IPS-18c (cell line): ENCODE data around the gene EHMT1.

Experiments
- H3K4me3 ChIP-seq: 2 replicates; pipeline ENCODE4 v1.7.0; 2013; ENCODE audit warnings: low read depth, mild to moderate bottlenecking, low read length, moderate library complexity; ENCODE audit not compliant: insufficient read depth
- H3K9me3 ChIP-seq: one replicate; pipeline ENCODE4 v1.6.1; 2013; ENCODE audit warnings: mild to moderate bottlenecking, low read length, moderate library complexity; ENCODE audit not compliant: control insufficient read depth, insufficient read depth

The EHMT1 gene

DNA sequence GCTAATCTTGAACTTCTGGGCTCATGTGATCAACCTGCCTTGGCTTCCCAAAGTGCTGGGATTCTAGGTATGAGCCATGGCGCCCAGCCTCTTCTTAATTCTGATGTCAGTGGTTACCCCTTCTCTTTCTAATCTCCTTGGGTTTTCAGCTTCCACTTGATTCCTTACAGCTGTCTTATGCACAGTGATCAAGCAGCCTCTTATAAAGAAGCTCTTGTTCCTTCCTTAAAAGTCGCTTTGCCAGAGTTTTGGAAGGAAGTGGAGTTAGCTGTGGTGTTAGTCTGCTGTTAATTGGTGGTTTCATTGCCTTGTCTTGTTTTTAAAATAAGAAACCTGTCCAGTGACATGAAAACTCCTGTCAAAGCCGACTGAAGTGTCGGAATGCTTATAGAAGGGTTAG lies 130.7 kb downstream of the EHMT1 start:
- Histone ChIP-seq H3K9me3 (no peaks in the 10 kb centered on the region), H3K4me3 (no peak overlapping the region)

DNA sequence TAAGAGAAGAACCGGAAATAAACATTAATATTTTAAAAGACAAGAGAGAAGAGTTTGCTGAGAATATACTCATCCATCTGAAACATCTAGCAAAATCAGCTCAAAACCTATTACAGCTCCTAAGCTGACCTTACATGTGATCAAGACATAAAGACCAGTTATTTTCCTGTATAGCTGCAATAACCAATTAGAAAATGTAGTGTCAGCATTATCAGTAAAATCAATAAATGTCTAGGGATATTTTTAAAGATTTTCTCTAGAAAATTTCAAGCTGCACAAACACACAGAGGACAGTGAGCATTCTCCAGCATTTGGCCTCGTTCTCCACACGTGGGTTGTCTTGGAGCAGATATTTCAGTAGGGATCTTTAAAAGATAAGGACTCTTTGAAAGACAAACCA lies 131.2 kb downstream of the EHMT1 start:
- H3K4me3 ChIP-seq: no peak overlapping the region

DNA sequence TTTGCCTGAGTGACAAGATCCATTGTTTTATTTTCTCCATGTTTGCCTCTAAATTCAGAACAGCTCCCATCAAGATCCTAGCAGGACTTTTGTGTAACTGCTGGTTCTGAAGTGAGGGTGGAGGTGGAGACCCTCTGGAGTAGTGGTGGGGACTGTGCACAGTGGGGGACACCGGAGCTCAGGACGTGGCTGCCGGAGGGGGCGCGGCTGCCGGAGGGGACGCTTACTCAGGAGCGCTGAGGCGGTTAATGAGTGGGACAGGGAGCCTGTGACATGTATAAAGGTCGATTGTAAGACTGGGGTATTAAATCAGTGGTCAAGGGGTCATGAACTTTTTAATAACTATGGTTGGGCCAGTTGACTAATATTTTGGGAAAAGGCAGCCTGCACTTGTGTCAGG lies 131.8 kb downstream of the EHMT1 start:
- Histone ChIP-seq H3K4me3 (no peak overlapping the region), H3K9me3 (no peaks in the 10 kb centered on the region)

More for the DNA sequence above, 131.2 kb downstream of the EHMT1 start:
- no peaks in the 10 kb centered on the region for H3K9me3 ChIP-seq

DNA sequence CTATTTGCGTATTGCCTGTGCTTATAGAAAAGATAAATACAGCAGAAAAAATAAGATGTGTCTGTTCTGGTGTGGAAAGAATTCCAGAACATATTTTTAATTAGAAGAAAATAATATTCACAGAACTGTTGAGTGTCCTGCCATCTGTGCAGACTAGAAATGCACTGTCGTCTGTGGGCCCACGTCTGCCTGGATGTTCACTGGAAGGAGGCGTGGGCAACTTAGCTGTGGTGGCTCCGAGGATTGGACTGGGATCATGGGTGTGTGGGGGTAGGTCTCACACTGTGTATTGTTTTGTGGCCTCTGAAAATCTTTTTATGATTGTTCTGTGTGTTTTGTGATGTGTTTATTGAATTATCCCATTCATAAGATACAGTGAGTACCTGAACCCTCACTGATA lies 132.8 kb downstream of the EHMT1 start:
- H3K4me3 ChIP-seq: no peak overlapping the region

DNA sequence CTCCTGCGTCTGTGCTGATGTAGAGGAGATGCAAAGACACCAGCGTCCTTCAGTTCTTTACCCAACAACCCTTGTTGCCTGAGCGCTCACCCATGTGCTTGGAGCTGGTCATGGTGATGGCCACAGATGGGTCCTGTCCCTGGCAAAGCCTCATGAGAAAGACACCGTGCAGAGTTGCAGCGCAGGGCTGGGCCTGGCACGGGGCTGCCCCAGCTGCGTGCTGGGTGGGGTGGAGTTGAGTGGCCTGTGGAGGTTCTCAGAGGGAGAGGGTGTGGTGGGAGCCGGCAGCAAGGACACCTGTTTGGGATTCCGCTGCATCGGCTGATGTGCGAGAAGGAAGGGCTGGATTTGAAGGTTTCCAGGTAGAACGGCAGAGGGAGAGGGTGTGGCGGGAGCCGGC lies 133.6 kb downstream of the EHMT1 start:
- no peak overlapping the region for H3K4me3 ChIP-seq
- H3K9me3 ChIP-seq: no peaks in the 10 kb centered on the region

More for the DNA sequence above, 132.8 kb downstream of the EHMT1 start:
- no peaks in the 10 kb centered on the region for H3K9me3 ChIP-seq

DNA sequence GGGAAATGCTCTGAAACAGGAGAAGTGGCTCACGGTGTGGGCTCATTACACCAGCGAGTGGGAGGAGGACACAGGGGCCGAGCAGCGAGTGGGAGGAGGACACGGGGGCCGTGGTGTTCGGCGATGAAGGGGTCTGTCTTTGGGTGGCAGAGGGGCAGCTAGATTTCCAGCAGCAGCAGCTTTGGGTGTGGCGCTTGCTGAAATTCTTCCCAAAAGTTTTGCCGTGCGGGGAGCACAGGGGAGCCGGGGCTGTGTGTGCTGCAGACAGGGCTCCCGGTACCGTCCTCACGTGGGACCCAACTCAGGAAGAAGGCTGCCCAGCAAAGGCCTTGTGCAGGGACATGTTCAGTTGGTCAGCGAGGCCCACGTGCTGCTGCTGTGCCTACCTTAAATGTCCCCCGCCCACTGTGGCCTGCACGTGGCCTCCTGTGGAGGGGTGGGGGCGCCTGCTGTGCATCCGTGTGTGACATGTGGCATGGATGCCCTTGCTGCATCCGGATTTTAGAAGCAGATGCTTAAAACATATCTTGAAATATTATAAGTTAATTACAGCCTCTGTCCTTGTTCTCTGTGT lies 134.5 kb downstream of the EHMT1 start:
- Histone ChIP-seq H3K9me3 (no peaks in the 10 kb centered on the region), H3K4me3 (no peak overlapping the region)

DNA sequence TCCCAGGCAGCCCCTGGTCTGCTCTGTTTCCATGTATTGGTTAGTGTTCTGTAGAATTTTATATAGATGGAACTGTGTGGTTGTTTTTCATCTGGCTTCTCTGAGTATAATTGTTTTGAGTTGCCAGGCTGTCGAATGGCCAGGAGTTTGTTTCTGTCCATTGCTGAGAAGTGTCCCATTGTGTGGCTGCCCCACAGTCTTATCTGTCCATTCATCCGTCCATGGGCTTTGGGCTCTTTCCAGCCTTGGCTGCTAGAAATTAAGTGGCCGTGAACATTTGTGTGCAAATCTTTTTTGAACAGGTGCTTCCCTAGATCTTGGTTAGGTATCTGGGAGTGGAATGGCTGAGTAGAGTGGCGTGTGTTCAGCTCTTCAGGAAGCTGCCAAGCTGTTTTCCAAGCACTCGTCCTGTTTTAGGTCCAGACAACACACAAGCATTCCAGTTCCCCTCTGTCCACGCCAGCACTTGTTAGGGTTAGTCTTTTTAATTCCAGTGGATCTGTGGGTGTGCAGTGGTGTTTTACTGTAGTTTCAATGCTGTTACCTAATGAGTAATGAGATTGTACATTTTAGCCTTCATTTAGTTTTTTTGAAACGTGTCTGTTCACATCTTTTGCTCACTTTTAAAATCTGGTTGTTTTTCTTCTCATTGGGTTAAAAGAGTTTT lies 136.6 kb downstream of the EHMT1 start:
- Histone ChIP-seq H3K9me3 (no peaks in the 10 kb centered on the region), H3K4me3 (no peak overlapping the region)

DNA sequence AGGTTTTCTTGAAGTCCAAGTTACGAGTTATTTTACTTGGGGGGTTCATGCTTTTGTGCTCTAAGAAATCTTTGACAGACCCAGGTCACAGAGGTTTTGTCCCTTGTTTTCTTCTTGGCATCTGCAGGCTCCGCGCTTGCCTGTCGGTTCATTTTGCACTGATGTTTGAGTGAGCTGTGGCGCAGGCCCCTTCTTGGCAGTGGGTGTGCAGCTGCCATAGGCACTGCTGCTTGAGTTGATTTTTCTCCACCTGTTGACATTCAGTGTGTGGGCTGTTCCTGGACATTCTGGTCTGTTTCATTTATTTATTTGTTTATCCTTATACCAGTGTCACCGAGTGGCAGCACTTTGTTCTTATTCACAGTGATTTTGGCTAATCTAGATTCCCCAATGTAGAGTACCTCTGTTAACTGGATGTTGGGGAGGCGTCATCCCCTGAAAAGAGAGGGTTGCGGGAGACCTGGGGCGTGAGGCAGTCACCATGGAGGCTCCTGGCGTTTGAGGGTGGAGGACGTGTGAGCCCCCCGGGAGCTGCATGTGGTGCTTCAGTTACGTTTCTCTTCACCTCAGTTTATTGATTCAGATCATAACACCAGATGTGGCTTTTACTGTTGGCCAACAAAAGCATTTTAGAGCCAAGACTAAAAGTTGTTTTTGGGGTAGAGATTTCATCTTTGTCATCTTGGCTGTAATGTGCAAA lies 137.4 kb downstream of the EHMT1 start:
- no peak overlapping the region for H3K4me3 ChIP-seq
- H3K9me3 ChIP-seq: no peaks in the 10 kb centered on the region

DNA sequence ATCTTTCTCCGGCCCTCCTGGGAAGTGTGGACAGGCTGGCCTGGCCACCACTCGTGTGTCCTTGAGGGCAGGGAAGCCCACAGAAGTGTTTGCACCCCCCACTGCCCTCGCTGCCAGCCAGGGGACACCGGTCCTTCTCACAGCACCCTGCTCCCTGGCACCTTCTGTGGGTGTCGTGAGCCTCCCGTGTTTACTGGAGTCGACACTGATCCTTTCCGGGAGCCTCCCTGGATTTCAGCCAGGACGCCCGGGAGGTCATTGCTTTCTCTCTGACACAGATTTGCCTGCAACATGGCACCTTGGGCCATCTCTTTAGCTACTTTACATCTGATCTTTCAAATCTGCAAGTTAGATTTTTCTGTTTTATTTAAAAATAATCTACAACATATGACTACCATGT lies 138.3 kb downstream of the EHMT1 start:
- no peak overlapping the region for H3K4me3 ChIP-seq
- H3K9me3 ChIP-seq: no peaks in the 10 kb centered on the region

DNA sequence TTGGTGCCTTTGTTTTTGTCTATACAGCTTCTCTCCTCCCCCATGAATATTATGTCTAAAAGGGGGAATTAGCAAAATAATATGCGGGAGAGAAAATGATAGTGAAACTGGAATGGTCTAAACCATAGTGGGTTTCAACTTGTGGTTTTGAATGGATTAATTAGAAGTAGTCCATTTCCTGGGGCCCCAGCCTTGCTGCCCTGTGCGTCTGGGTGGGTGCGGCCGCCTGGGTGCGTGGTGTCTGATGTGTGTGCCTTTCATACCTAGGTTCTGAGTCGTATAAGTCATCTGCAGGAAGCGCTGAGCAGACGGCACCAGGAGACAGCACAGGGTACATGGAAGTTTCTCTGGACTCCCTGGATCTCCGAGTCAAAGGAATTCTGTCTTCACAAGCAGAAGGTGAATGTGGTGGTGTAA lies 138.8 kb downstream of the EHMT1 start:
- H3K4me3 ChIP-seq: no peak overlapping the region
- H3K9me3 ChIP-seq: no peaks in the 10 kb centered on the region

DNA sequence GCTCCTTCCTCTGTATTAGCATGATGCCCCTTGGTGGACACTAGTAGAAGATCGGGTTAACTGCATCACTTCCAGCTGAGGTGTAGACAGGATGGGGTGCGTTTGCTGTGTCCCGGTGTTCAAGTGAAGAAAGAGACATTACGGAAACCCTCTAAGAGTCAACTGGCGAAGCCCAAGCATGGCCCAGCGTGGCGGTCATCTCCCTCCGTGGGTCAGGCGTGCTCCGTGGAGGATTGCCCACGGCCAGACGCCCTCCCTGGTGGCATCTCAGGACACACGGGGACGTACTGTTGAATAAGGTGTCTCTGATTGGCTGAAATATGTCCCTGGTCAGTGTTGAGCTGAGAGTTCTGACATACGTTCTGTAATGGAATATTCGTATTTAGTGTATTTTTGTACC lies 139.3 kb downstream of the EHMT1 start:
- H3K4me3 ChIP-seq: no peak overlapping the region
- no peaks in the 10 kb centered on the region for H3K9me3 ChIP-seq

DNA sequence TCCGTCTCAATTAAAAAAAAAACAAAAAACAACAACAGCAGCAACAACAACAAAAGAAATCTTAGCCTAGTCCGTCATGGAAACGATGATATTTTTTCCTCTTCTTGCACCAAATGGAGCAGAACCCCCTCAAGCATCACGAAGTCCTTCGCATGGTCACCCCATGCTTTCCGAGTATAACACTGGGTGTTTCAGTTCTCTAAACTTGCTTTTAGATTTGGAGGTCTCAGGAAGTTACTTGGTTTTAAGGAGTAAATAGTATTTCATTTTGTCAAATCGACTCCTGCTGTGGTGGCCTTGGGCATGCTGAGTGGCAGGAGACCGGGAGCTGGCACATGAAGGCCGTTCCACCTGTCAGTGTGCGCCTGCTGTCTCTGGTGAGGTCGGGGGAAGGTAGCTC lies 140.3 kb downstream of the EHMT1 start:
- Histone ChIP-seq H3K9me3 (no peaks in the 10 kb centered on the region), H3K4me3 (no peak overlapping the region)

DNA sequence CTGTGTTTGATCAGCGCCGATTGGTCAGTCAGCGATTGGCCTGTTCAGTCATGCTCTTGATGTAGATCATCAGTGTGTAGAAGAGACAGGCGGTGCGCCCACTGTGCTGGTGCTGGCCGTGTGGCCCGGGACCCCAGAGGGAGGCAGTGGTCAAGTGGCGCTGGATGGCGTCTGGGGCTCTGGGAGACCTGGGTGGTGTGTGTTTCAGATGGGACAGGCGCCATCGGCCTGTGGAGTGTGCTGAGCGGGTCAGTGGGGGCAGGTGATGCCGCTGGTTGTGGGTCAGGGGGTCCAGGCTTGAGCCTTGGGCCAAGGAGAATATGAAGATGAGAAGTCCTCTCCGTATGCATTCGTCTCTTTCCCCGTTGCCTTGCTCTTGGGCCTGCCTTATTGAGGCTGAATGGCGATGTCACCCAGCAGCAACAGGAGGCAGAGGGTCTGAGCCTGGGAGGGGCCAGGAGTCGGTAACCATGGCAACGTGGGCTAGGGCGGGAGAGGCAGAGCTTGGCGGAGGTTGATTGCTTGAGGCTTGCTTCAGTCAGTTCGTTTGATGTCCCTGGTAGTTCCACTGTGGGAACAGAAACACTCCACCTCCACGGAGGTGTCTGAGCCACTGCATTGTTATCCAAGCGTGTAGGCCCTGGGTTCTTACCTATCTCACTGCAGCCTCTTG lies 141.0 kb downstream of the EHMT1 start:
- Histone ChIP-seq H3K4me3 (no peak overlapping the region), H3K9me3 (no peaks in the 10 kb centered on the region)

DNA sequence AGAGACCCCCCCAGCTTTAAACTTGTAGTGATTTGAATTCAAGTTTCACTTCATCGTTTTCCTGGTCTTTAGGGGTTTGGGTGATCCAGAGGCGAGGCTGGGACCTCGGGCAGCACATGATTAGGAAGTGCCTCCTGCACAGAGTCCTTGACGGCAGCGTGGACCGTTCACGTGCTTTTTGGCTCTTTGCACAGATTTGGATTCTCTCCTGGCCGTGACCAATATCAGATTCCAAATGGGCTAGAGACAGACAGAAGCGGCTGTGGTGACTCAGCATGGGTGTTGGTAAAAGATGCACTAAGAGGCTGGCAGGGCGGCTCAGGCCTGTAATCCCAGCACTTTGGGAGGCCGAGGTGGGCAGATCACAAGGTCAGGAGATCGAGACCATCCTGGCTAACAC lies 141.6 kb downstream of the EHMT1 start:
- Histone ChIP-seq H3K4me3 (no peak overlapping the region), H3K9me3 (no peaks in the 10 kb centered on the region)

DNA sequence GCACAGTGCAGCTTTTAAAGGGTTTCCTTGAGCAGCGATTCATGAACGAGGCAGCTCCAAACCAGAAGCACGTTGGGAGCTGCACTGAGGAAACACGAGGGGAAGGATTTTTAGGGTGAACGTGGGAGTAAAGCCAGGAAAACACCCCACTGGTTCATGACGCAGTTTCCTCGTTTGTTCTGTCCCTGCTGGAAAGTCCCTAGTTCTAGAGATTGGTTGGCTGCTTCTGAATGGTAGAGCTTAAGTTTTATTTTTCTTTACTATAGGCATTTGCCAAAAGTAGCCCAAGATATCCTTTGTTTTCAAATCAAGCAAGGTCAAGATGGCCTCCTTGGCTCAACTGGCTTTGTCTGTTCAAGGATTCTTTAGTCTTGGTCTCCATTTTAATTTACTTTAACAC lies 142.2 kb downstream of the EHMT1 start:
- H3K4me3 ChIP-seq: no peak overlapping the region
- no peaks in the 10 kb centered on the region for H3K9me3 ChIP-seq

DNA sequence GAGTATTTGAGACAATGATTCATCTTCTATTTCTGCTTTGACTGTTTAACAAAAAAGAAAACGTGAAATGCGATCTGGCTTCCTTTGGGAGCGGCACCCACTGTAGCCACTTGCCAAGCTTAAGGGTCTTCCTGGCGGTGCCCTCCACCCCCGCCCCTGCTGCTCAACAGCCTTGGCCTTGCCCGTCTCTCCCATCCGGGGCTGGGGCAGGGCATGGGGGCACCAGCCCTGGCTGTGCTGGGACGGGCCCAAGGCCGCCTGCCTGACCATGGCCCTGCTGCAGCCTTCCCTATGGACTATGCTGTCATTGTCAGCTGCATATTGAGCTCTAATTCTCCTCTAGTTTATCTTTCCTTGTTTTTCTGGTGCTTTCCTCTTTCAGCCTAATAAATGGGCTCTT lies 143.0 kb downstream of the EHMT1 start:
- Histone ChIP-seq H3K4me3 (no peak overlapping the region), H3K9me3 (no peaks in the 10 kb centered on the region)

DNA sequence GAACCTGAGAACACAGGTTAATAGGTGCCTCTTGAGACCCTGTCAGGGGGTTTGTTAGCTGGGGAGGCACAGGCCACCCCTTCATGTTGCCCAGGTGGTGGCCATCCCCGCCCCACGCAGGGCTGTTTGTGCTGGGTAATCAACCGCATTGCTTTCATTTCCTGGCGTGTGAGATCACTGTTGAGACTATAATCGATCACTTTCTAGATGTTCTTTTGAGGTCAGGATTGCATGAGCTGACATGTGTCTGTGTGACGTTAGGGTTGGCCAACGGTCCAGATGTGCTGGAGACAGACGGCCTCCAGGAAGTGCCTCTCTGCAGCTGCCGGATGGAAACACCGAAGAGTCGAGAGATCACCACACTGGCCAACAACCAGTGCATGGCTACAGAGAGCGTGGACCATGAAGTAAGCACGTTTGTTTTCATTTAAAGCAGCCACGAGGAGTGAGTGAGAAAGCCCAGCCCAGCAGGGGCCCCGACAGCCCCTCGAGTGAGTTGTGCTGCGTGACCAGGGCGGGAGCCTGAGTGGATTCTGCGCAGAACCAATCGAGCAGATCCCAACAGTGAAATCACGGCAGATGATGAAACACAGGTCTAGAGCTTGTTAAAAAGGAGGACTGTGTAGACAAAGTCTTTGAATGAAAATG lies 143.7 kb downstream of the EHMT1 start:
- no peak overlapping the region for H3K4me3 ChIP-seq
- no peaks in the 10 kb centered on the region for H3K9me3 ChIP-seq
